Lower leg skin (tissue), 4 donors: Measurements from ENCODE around the gene NMU. TPM values are rescaled to one million over a fixed set of nuclear protein-coding genes. Genes with fewer than 3 reads are reported as not detected.

Source experiments
- DNase-seq, 2 donors: peaks; one replicate each; pipeline ENCODE4 v3.0.0-alpha.2; 2019; ENCODE audit warnings: low spot score in 2 of 2
- H3K4me3 ChIP-seq: fragments of 200-600 bp; sonication (generic); 2 replicates; pipeline ENCODE4 v1.5.1; 2017; ENCODE audit warnings: mild to moderate bottlenecking, low read depth; ENCODE audit not compliant: poor library complexity, severe bottlenecking
- CTCF ChIP-seq, 3 donors: fragments of 450-650 bp; IDR thresholded peaks; one replicate each; pipeline ENCODE4 v1.5.1; 2016; ENCODE audit warnings: antibody characterized with exemption in 3 of 3, mild to moderate bottlenecking in 3 of 3, moderate library complexity in 2 of 3
- POLR2A ChIP-seq, 2 donors: fragments of 450-650 bp; IDR thresholded peaks; one replicate each; pipeline ENCODE4 v1.6.1; 2016 to 2017; ENCODE audit warnings: antibody characterized with exemption in 2 of 2, mild to moderate bottlenecking in 1 of 2, moderate library complexity in 1 of 2
- WGBS, 2 donors: methylation state at CpG; one replicate each; pipeline ENCODE4 v1.1.5; 2018; 5-methylcytosine and 5-hydroxymethylcytosine counted together
- intact Hi-C: fragments of 100-400 bp; cut with DNase I; formaldehyde crosslinking; loops from one replicate; pipeline ENCODE4 v1.15.0; 2023; ENCODE audit warnings: low total_unique reads
- total RNA-seq, 4 donors: library from RNA; depleted of rRNA; stranded (reverse); fragments of >200 nt; gene quantifications; one replicate each; pipeline ENCODE4 v1.1.0, GENCODE V29; 2016

The NMU gene
- total RNA-seq, 4 donors from 2014 or later, result 21.7 to 30.3 (median 26.7) TPM

- TF ChIP-seq CTCF (IDR thresholded peaks at IDR 0.05), result no peak
- no peak for TF ChIP-seq POLR2A (IDR thresholded peaks at IDR 0.05)
- intact Hi-C loops, result no loop called here
- DNase-seq, result no peak
- no peak overlapping the region for H3K4me3 ChIP-seq
- WGBS, 2 donors, result 80 to 83% methylated on average over 1 of the region's 1 CpG
These were observed 37.3 kb upstream of the NMU start for GRCh38 chr4:55673424-55673823.

- H3K4me3 ChIP-seq, result no peak overlapping the region
- no peak for DNase-seq
- intact Hi-C loops, result no loop called here
- TF ChIP-seq POLR2A (IDR thresholded peaks at IDR 0.05) (no peak), CTCF (IDR thresholded peaks at IDR 0.05) (no peak)
These were observed 35.6 kb upstream of the NMU start for GRCh38 chr4:55671667-55672066.

DNA sequence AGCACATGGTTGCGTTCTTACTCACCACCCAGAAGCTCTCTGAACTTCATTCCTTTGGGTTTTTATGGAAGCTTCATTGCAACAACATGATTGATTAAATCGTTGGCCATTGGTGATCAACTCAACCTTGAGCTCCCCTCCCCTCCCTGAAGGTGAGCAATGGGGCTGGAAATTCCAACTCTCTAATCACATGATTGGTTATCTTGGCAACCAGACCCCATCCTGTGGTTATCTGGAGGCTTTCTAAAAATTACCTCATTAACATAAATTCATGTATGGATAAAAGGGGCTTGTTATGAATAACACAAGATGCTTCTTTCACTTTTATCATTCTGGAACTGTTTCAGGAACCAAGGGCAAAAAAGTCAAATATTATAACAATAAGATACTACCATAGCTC lies 34.6 kb upstream of the NMU start:
- 79% methylated on average over 2 of the region's 2 CpGs for WGBS, 2 donors
- intact Hi-C loops, result no loop called here
- TF ChIP-seq POLR2A (IDR thresholded peaks at IDR 0.05), result no peak
- no peak for TF ChIP-seq CTCF (IDR thresholded peaks at IDR 0.05)
- DNase-seq, result no peak
- no peak overlapping the region for H3K4me3 ChIP-seq

DNA sequence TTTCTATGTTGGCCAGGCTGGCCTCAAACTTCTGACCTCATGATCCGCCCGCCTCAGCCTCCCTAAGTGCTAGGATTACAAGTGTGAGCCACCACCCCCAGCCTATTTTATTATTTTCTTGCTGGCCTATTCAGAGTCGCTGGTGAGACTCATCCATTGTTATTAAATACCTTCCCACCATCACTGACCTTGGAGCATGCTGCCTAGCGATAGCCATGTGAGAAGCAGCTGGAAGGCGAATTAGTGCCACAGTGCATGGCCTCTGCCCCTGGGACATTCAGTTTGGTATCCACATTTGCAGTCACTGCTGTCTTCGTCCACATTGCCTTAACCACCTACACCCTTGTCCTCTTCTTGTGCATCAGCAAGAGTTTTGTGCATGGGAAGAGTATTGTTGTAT lies 32.4 kb upstream of the NMU start:
- intact Hi-C loops, result no loop called here
- WGBS, 2 donors, result 91 to 92% methylated on average over 6 of the region's 6 CpGs
- no peak for DNase-seq
- TF ChIP-seq CTCF (IDR thresholded peaks at IDR 0.05) (no peak), POLR2A (IDR thresholded peaks at IDR 0.05) (no peak)
- no peak overlapping the region for H3K4me3 ChIP-seq

GRCh38 chr4:55666535-55666934 lies 30.4 kb upstream of the NMU start:
- 92 to 96% methylated on average over 1 of the region's 1 CpG for WGBS, 2 donors
- TF ChIP-seq CTCF (IDR thresholded peaks at IDR 0.05), result no peak
- no peak for TF ChIP-seq POLR2A (IDR thresholded peaks at IDR 0.05)
- intact Hi-C loops, result no loop called here
- no peak for DNase-seq
- no peak overlapping the region for H3K4me3 ChIP-seq

DNA sequence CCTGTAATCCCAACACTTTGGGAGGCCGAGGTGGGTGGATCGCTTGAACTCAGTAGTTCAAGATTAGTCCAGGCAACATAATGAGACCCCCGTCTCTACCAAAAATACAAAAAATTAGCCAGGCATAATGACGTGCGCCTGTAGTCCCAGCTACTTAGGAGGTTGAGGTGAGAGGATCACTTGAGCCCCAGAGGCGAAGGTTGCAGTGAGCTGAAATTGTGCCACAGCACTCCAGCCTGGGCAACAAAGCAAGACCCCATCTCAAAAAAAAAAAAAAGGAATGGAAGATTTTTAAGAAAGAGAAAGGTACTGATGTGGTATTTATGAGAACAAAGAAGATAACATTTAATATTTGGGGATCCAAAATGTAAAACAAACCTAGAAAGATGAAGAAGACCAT lies 27.0 kb upstream of the NMU start:
- DNase-seq, result no peak
- 82 to 90% methylated on average over 6 of the region's 6 CpGs for WGBS, 2 donors
- no peak overlapping the region for H3K4me3 ChIP-seq
- TF ChIP-seq POLR2A (IDR thresholded peaks at IDR 0.05) (no peak), CTCF (IDR thresholded peaks at IDR 0.05) (no peak)
- intact Hi-C loops, result no loop called here
